HG03196 (cell line): ENCODE data around the gene IRAK3.

Experiments
- ATAC-seq: cut with Tn5 transposase; IDR thresholded peaks from one replicate; pipeline ENCODE4 v1.9.1; 2021; ENCODE audit not compliant: unreplicated experiment

Gene IRAK3

DNA sequence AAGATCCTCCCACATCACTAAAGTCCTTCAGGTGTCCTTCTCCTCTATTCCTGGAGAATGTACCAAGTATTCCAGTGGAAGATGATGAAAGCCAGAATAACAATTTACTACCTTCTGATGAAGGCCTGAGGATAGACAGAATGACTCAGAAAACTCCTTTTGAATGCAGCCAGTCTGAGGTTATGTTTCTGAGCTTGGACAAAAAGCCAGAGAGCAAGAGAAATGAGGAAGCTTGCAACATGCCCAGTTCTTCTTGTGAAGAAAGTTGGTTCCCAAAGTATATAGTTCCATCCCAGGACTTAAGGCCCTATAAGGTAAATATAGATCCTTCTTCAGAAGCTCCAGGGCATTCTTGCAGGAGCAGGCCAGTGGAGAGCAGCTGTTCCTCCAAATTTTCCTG is 58.7 kb downstream of the IRAK3 start:
- no peak for ATAC-seq

DNA sequence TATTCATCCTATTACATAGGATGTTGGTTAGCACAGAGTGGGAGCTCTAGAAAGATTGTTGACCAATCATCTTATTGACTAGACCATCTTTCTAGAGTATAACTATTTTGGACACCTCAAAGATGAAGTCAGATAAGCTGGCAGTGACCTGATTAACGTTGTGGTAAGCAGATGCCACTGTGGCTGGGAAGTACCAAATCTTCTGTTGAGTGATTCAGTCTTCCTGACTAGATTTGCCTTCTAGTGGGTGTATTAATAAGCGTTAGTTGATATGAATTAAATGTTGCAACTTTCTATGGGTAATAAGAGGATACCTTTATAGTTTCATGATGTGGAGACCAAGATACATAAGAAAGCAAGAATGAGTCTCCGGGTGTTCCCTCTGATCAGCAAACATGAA is 62.0 kb downstream of the IRAK3 start:
- no peak for ATAC-seq

DNA sequence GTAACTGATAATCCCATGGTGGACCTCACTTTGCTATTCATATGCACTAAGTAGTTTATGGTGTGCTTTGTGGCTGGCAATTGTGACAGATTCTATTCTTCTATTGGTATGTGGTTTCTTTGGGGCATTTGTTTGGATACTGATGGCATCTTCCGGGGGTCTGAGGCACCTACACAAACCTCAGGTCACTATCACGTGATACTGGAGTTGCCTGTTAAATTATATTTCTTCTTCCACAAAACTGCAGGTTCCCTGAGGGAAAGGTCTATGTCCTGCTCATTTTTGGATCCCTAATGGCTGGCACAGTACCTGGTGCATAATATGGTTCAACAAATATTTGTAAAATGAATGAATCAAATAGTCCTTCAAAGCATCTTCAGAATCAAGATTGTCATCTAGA is 63.8 kb downstream of the IRAK3 start:
- ATAC-seq: no peak

GRCh38 chr12:66255737-66256136 is 66.7 kb downstream of the IRAK3 start:
- ATAC-seq: no peak

- no peak for ATAC-seq
Measured at GRCh38 chr12:66258011-66258410, 69.0 kb downstream of the IRAK3 start.

DNA sequence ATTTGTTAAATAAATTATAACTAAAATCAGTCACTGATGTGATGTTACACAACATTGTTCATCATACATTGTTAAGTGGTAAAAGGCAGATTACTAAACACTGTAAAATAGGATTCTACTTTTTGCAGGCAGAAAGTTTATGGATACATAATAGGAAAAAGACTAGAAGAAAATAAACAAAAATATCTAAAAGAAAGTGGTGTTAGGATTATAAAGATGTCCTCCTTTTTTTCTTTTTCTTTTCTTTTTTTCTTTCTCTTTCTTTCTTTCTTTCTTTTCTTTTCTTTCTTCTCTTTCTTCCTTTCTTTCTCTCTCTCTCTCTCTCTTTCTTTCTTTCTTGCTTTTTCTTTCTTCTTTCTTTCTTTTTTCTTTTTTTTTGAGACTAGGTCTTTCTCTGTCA is 73.7 kb downstream of the IRAK3 start:
- ATAC-seq: no peak

GRCh38 chr12:66268562-66268961 is 79.5 kb downstream of the IRAK3 start:
- no peak for ATAC-seq

DNA sequence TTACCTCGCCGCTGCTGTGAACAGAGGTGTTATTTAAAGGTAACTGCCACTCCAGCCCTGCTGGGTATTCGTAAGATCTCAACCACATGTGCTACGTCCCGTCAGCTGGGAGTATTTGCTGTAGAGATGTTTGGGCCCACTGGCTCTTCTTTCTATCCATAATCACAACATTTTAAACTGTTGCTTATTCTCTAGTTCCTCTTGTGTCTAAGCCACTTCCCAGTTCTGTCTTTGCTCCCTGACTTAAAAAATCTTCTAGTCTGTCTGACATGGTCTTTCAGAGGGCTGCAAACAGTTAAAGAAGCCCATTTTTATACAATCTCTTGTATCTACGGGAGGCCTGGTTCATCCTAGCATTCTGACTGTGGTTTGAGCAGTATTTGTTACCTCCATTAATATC is 80.1 kb downstream of the IRAK3 start:
- ATAC-seq: no peak

DNA sequence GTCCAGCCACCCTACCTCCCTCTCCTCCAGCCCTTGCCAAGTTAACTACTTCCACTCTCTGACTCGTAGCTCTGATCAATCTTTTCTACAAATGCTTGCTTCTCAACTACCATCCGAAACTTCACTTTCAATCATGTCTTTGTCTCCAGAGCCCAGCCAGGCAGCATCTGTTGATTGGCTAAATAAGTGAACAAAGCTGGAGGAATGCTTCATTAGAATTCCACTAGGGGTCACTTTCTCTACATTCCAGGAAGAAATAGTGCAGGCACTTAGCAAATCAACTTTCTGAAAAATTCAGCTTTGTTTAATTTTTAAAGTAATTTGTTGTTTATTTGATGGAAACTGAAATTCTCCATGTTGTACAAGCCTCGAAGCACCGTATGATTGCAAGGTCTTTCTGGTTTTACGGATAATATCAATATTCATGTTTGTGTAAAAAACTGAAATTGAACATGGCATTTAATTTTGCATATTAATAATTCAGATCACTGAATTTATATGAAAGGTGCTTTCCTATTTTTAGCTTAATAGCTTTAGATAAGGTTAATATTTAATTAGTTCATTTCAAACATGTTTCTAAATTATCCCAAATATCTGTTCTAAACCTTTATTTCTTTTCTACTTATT is 80.9 kb downstream of the IRAK3 start:
- no peak for ATAC-seq

GRCh38 chr12:66270613-66271012 is 81.6 kb downstream of the IRAK3 start:
- no peak for ATAC-seq

DNA sequence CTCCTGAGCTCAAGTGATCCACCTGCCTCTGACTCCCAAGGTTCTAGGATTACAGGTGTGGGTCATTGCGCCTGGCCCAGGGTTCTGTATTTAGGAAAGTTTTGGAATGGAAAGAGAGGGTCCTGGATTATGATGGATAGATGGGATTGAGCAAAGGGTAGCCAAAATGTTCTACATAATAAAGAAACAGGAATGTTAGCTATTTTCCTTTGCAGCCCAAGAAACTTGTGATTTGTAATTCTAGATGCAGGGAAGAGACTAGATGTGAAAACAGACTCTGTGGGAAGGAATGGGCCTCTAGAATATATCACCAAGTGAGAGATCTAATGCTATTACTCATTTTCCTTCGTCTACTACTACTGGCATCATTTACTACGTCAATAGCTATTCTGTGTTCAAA is 83.6 kb downstream of the IRAK3 start:
- no peak for ATAC-seq

GRCh38 chr12:66273147-66273546 is 84.1 kb downstream of the IRAK3 start:
- no peak for ATAC-seq

DNA sequence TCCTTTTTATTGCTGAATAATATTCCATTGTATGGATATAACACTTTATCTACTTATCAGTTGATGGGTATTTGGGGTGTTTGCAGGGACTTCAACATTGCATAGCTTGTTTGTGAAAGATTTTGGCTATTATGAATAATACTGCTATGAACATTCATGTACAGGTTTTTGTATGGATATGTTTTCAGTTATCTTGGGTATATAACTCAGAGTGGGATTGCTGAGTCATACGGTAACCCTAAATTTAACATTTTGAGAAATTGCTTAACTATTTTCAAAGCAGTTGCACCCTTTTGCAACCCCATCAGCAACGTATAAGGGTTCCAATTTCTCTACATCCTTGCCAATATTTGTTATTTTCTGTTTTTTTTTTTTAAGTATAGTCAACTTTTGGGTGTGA is 86.0 kb downstream of the IRAK3 start:
- ATAC-seq: no peak

DNA sequence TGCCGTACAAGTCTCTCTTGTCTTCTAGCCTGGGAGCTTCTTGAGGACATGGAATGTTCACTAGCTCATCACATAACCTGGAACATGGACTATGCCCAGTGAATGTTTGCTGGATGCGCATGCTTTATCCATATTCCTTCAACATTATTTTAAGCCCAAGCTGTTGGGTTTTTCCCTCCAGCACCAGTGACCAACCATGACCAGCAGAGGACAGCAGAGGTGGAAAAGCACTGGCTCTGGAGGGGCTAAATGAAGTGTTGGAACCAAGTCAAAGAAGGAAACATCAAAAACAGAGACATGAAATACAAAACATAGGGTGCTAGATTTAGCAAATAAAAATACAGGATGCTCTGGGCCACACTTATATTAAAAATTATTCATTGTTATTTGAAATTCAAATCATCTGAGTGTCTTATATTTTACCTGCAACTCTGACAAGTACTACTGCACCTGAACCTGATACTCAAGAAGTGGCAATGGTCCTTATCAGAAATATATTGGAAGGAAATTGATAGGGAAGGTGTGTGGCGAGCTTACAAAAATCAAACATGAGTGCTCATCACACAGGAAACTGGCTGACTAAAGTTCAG is 90.2 kb downstream of the IRAK3 start:
- ATAC-seq: no peak

DNA sequence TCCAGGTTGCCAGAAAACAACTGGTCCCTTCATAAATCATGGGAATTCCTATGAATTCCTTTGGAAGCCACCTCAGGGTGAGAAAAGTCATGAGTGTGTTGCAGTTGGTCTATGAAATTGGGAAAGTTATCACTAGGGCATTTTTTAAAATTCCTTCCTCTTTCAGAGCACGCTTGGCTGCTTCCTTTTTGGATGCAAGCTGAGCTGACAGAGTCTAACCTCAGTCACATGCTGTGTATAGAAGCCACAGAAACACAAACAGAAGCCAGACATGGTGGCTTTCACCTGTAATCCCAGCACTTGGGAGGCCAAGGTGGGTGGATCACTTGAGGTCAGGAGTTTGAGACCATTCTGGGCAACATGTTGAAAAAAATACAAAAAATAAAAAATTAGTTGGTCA is 91.5 kb downstream of the IRAK3 start:
- no peak for ATAC-seq

DNA sequence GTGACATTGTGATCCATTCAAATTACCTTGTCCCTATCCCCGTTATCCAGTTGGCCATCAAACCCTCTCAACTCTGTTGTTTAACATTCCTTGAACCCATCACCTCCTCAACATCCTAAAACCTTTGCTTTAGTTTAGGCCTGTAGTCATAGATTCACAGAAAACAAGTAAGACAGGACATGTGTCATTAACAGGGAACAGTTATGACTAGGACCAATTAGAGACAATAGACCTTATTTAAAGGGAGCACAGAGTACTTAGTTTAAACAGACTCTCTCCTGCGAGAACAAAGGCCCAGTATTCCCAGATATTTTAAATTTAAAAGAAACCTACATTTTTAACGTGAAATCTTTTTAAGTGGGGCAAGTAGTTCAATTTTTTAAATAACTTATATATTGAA is 93.2 kb downstream of the IRAK3 start:
- ATAC-seq: no peak

DNA sequence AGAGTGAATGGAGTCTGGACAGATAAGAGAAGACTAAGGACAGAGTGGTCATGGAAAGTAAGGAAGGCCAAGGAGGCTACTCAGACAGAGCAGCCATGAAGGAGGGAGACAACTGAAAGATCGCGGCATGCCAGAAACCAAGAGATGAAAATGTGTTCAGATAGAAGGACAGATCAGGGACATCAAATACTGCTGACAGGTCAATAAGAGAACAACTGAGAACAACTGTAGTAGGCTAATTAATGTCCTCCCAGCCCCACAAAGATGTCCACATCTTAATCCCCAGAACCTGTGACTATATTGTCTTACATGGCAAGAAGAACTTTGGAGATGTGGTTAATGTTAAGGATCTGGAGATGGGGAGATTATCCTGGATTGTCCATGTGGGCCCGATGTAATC is 98.3 kb downstream of the IRAK3 start:
- no peak for ATAC-seq

DNA sequence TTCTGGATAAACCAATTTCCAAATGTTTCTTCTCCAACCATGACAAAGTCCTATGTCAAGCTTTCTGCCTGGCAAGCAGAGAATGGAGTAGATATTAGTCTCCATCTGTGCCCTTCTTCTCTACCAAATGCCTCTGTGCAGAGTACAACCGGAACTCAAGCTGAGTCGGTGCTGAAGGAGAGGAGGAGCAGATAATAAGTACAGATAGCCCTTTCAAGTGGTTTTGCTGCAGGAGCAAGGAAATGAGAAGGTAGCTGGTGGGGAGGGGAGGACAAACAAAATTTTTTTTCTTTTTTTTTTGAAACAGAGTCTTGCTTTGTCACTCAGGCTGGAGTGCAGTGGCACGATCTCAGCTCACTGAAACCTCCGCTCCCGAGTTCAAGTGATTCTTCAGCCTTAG is 99.1 kb downstream of the IRAK3 start:
- ATAC-seq: no peak

- no peak for ATAC-seq
Measured at GRCh38 chr12:66289485-66289884, 100.5 kb downstream of the IRAK3 start.

GRCh38 chr12:66290716-66291200 is 101.7 kb downstream of the IRAK3 start:
- ATAC-seq: no peak

GRCh38 chr12:66296176-66296683 is 107.2 kb downstream of the IRAK3 start:
- no peak for ATAC-seq

DNA sequence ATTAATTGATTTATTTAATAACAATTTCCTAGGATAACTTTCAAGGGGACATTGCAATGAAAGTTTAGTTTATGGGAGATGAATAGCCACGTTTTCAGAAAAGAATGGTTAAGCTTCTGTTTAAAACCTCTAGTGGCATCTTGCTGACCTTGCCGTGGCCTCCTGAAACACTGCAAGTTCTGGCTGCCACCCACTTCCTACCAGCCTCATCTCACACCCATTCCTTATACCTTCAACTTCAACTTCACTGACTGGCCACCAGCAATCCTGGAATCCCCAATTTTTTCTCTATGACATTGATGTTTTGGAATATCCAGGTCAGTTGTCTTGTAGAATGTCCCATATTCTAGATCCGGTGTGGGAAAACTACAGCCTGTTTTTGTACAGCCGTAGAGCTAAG is 108.1 kb downstream of the IRAK3 start:
- ATAC-seq: no peak

- no peak for ATAC-seq
Measured at GRCh38 chr12:66297923-66298322, 108.9 kb downstream of the IRAK3 start.
